Measurements from ENCODE around the gene ARMH4.
A peak's percentile ranks its signal among the peaks of the same experiment; 100 is the strongest.

ARMH4 gene

GRCh38 chr14:58152014-58152857, at the start of gene ARMH4:
Gene ARMH4, minus strand, starts transcription at chr14:58152213. Its CDS starts 12,855 bp downstream, at chr14:58139358.
- peak; percentile 75 for DNase-seq

GRCh38 chr14:58200846-58201245, 48.8 kb upstream of the ARMH4 start:
- DNase-seq = peak; percentile 7

- no peak for DNase-seq
These were observed 48.4 kb upstream of the ARMH4 start for GRCh38 chr14:58200480-58200841.

GRCh38 chr14:58199726-58200479, 47.9 kb upstream of the ARMH4 start, which contains the start of gene ACTR10:
Gene ACTR10, plus strand, starts transcription at chr14:58200149. Its CDS starts 69 bp downstream, at chr14:58200218.
- DNase-seq = peak; percentile 89

GRCh38 chr14:58198086-58198485, 46.1 kb upstream of the ARMH4 start:
- no peak for DNase-seq

- no peak for DNase-seq
These were observed 44.2 kb upstream of the ARMH4 start for GRCh38 chr14:58196198-58196597.

GRCh38 chr14:58193542-58193941, 41.5 kb upstream of the ARMH4 start:
- peak; percentile 62 for DNase-seq

- DNase-seq = peak; percentile 10
These were observed 40.0 kb upstream of the ARMH4 start for GRCh38 chr14:58191763-58192601.

GRCh38 chr14:58189176-58189575, 37.2 kb upstream of the ARMH4 start:
- DNase-seq = no peak

GRCh38 chr14:58177125-58177524, 25.1 kb upstream of the ARMH4 start:
- DNase-seq = no peak

- DNase-seq = peak; percentile 92
These were observed 19.1 kb upstream of the ARMH4 start for GRCh38 chr14:58171090-58171489.

GRCh38 chr14:58167891-58168290, 15.9 kb upstream of the ARMH4 start:
- no peak for DNase-seq

- DNase-seq = no peak
These were observed 15.0 kb upstream of the ARMH4 start for GRCh38 chr14:58167057-58167456.

GRCh38 chr14:58166005-58166983, 14.3 kb upstream of the ARMH4 start:
- peak; percentile 84 for DNase-seq

GRCh38 chr14:58160561-58160960, 8.5 kb upstream of the ARMH4 start:
- no peak for DNase-seq

- DNase-seq = peak; percentile 10
These were observed 640 bp downstream of the ARMH4 start for GRCh38 chr14:58151133-58152013.

GRCh38 chr14:58150243-58150805, 1.7 kb downstream of the ARMH4 start:
- DNase-seq = no peak

- no peak for DNase-seq
These were observed 2.8 kb downstream of the ARMH4 start for GRCh38 chr14:58149196-58149595.

- DNase-seq = no peak
These were observed 5.6 kb downstream of the ARMH4 start for GRCh38 chr14:58146399-58146798.

GRCh38 chr14:58145936-58146335, 6.1 kb downstream of the ARMH4 start:
- peak; percentile 14 for DNase-seq

Measured in NCI-H2029 (cell line).